GM21825 (cell line): Measurements from ENCODE around the gene PPBP.
"Not testable (repeated sequence)": the region's sequence is repeated elsewhere in the genome, so short reads cannot be mapped to it uniquely, and the experiment has no call there.

Experiments used
- ATAC-seq: cut with Tn5 transposase; IDR thresholded peaks from one replicate; pipeline ENCODE4 v1.9.1; 2021; ENCODE audit warnings: mild to moderate bottlenecking, moderate library complexity; ENCODE audit not compliant: unreplicated experiment

The PPBP gene

GRCh38 chr4:73998040-73999011 lies 10.3 kb upstream of the PPBP start, which contains the start of gene CXCL5:
TSS of gene CXCL5 (minus strand) at chr4:73998677. CDS start at chr4:73998581, 96 bp downstream.
- ATAC-seq: no peak

- ATAC-seq: no peak
These were observed 4.1 kb upstream of the PPBP start for GRCh38 chr4:73992050-73992449.

GRCh38 chr4:73991742-73992000 lies 3.7 kb upstream of the PPBP start:
- ATAC-seq: no peak

- ATAC-seq: no peak
These were observed 3.2 kb upstream of the PPBP start for GRCh38 chr4:73990988-73991741.

- ATAC-seq: no peak
These were observed 1.9 kb upstream of the PPBP start for GRCh38 chr4:73989928-73990327.

GRCh38 chr4:73989031-73989430 lies 1.0 kb upstream of the PPBP start:
- ATAC-seq: no peak

- no peak for ATAC-seq
These were observed 2.5 kb downstream of the PPBP start for GRCh38 chr4:73985528-73985852.

GRCh38 chr4:73984736-73985527 lies 3.1 kb downstream of the PPBP start:
- ATAC-seq: no peak

- not testable (repeated sequence) for ATAC-seq
These were observed 6.8 kb downstream of the PPBP start for GRCh38 chr4:73981175-73981574.

- no peak for ATAC-seq
These were observed 8.5 kb downstream of the PPBP start for GRCh38 chr4:73979407-73979957.

- no peak for ATAC-seq
These were observed 9.1 kb downstream of the PPBP start for GRCh38 chr4:73978886-73979285.

- no peak for ATAC-seq
These were observed 11.3 kb downstream of the PPBP start for GRCh38 chr4:73976716-73977115.

- ATAC-seq: no peak
These were observed 11.8 kb downstream of the PPBP start for GRCh38 chr4:73976217-73976616.

GRCh38 chr4:73974352-73974751 lies 13.6 kb downstream of the PPBP start:
- no peak for ATAC-seq

GRCh38 chr4:73970945-73971344 lies 17.0 kb downstream of the PPBP start:
- no peak for ATAC-seq

- no peak for ATAC-seq
These were observed 18.0 kb downstream of the PPBP start for GRCh38 chr4:73970011-73970410.

GRCh38 chr4:73967866-73968265 lies 20.1 kb downstream of the PPBP start:
- no peak for ATAC-seq

GRCh38 chr4:73964862-73965611 lies 23.0 kb downstream of the PPBP start:
- no peak for ATAC-seq

- ATAC-seq: no peak
These were observed 25.3 kb downstream of the PPBP start for GRCh38 chr4:73962724-73963123.

- not testable (repeated sequence) for ATAC-seq
These were observed 28.9 kb downstream of the PPBP start for GRCh38 chr4:73959041-73959440.
